Occipital lobe (tissue), 3 donors: ENCODE measurements around the gene LSM10. TPM values are rescaled to one million over a fixed set of nuclear protein-coding genes. Genes with fewer than 3 reads are reported as not detected.
A peak's percentile ranks its signal among the peaks of the same experiment; 100 is the strongest.

ENCODE experiments used
- DNase-seq: peaks from one replicate; lab custom pipeline; 2025; lab: John Stamatoyannopoulos, UW
- small RNA-seq: library from RNA; depleted of rRNA; stranded (forward); fragments of <200 nt; gene quantifications from one replicate; pipeline ENCODE3, GENCODE V24; 2014
- total RNA-seq: library from RNA; depleted of rRNA; stranded (reverse); fragments of >200 nt; gene quantifications from one replicate; pipeline ENCODE4 v1.2.3, GENCODE V29; 2014

The LSM10 gene
- total RNA-seq, 1 donor from 2014 or later = 3.1 TPM

DNA sequence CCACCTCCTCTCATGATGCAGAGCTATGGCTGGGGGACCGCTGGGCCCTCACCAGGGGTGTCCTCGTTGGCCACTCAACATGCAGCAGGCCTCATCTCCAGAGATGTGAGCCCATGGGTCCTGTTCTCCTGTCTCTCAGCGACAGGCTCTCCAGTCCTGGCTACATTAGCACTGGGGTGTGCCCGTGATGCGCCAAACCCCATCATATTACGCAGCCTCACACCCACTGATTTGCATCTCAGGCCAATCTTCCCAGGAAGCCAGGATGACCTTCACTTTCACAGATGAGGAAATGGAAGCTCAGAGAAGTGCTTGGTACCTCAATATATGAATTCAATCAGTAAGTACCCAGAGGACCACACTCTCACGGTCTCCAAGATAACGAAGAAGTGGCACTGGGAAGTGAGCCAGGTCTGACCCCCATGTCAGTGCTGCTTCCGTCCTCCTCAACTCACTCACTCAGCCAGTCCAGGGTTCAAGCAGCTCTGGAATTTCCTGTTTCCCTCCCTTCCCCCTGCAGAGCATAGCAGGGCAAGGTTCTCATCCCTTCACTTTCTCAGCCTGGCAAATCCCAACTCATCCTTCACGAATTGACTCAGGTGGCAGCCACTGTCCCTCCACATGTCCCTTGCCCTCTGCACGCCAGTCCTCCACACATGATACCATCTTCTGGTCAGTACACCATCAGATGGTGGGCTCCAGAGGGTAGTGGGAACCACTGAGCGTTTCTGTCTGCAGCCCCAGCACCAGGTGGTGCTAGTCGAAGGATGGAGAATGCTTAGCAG is 45.4 kb downstream of the LSM10 start:
- no peak for DNase-seq

- no peak for DNase-seq
Measured at GRCh38 chr1:36351227-36351977, 46.3 kb downstream of the LSM10 start.

- DNase-seq = no peak
Measured at GRCh38 chr1:36350659-36351226, 47.0 kb downstream of the LSM10 start.

GRCh38 chr1:36349839-36350238 is 47.9 kb downstream of the LSM10 start:
- DNase-seq = no peak

DNA sequence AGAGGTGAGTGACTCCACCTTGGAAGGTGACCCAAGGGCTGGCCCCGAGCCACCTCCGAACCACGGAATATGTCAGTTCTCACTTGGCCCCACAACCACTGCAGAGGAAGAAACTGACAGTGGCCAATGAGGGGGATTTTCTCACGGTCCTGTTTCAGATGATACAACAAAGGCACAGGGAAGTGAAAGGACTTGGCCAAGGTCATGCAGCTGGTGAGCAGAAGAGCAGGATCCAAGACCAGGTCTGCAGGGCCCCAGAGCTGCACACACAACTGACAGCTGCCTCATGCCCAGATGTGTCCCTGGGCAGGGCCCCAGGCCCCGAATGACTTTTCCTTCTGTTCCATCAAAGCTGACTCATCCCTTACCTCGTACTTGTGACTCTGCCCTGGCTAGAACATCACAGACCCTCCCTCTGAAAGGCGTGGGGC is 48.5 kb downstream of the LSM10 start:
- DNase-seq = no peak

GRCh38 chr1:36346741-36347370 is 50.9 kb downstream of the LSM10 start:
- no peak for DNase-seq

- DNase-seq = no peak
Measured at GRCh38 chr1:36345353-36345752, 52.4 kb downstream of the LSM10 start.

- DNase-seq = no peak
Measured at GRCh38 chr1:36344395-36344680, 53.4 kb downstream of the LSM10 start.

- DNase-seq = no peak
Measured at GRCh38 chr1:36343651-36344394, 53.9 kb downstream of the LSM10 start.

Small RNAs within 50 kb of the gene (small RNA-seq; reads per million reads assigned to genes)
- gene RNU4-27P (not detected), gene SNORA63C (1.3 reads per million, percentile 78 among the genes with 10 or more reads in this experiment)

Other genes starting within 250 kb of the LSM10 start
- gene TRAPPC3, start 248.4 kb downstream of the LSM10 start, total RNA-seq = 40.1 TPM
- 49.6 TPM for gene MAP7D1, start 241.7 kb downstream of the LSM10 start, total RNA-seq
- 80.6 TPM for gene THRAP3, start 173.5 kb downstream of the LSM10 start, total RNA-seq
- 3.0 TPM for gene SH3D21, start 91.5 kb downstream of the LSM10 start, total RNA-seq
- gene EVA1B, start 74.3 kb downstream of the LSM10 start, total RNA-seq = 4.5 TPM
- 13.1 TPM for gene STK40, start 12.0 kb downstream of the LSM10 start, total RNA-seq
- gene OSCP1, start 52.5 kb upstream of the LSM10 start, total RNA-seq = 16.4 TPM
- 12.5 TPM for gene MRPS15, start 66.5 kb upstream of the LSM10 start, total RNA-seq
- 2.2 TPM for gene CSF3R, start 85.0 kb upstream of the LSM10 start, total RNA-seq